GM23338 (cell line): ENCODE results near the gene F12.

Experiments
- POLR2AphosphoS5 ChIP-seq: IDR thresholded peaks from 2 replicates; pipeline ENCODE4 v1.6.1; 2016; ENCODE audit warnings: antibody characterized with exemption, low read depth
- TF ChIP-seq, protein P1 (sequence below), 2 experiments: fragments of 200-600 bp in 1 of 2; sonication (generic) in 1 of 2; conservative IDR thresholded peaks; 2 replicates each; pipeline versions ENCODE4 v1.5.1 to v1.6.1; 2016 to 2017; ENCODE audit warnings: antibody characterized with exemption in 2 of 2, low read depth in 2 of 2, mild to moderate bottlenecking in 2 of 2, moderate library complexity in 1 of 2

GRCh38 chr5:177389241-177390169 lies 19.9 kb downstream of the F12 start:
- TF ChIP-seq, protein P1, sequence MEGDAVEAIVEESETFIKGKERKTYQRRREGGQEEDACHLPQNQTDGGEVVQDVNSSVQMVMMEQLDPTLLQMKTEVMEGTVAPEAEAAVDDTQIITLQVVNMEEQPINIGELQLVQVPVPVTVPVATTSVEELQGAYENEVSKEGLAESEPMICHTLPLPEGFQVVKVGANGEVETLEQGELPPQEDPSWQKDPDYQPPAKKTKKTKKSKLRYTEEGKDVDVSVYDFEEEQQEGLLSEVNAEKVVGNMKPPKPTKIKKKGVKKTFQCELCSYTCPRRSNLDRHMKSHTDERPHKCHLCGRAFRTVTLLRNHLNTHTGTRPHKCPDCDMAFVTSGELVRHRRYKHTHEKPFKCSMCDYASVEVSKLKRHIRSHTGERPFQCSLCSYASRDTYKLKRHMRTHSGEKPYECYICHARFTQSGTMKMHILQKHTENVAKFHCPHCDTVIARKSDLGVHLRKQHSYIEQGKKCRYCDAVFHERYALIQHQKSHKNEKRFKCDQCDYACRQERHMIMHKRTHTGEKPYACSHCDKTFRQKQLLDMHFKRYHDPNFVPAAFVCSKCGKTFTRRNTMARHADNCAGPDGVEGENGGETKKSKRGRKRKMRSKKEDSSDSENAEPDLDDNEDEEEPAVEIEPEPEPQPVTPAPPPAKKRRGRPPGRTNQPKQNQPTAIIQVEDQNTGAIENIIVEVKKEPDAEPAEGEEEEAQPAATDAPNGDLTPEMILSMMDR (conservative IDR thresholded peaks at IDR 0.05; ENCODE audit: low read depth in 2 of 2): no peak
- no peak for TF ChIP-seq POLR2AphosphoS5
